GM15510 (cell line): ENCODE measurements around the gene ACSF3.

ENCODE experiments used
- POLR2A ChIP-seq: IDR thresholded peaks from 3 replicates; pipeline ENCODE4 v1.6.1; 2011; ENCODE audit warnings: borderline replicate concordance; ENCODE audit not compliant: insufficient read length; ENCODE audit errors: extremely low read depth

The ACSF3 gene

GRCh38 chr16:89143911-89144675 lies 50.4 kb downstream of the ACSF3 start:
- TF ChIP-seq POLR2A, result no peak

- TF ChIP-seq POLR2A, result no peak
These were observed 51.0 kb downstream of the ACSF3 start for GRCh38 chr16:89144681-89145080.

GRCh38 chr16:89145406-89146161 lies 51.9 kb downstream of the ACSF3 start:
- TF ChIP-seq POLR2A, result no peak

GRCh38 chr16:89146211-89147005 lies 52.8 kb downstream of the ACSF3 start:
- no peak for TF ChIP-seq POLR2A

GRCh38 chr16:89147085-89147817 lies 53.6 kb downstream of the ACSF3 start:
- no peak for TF ChIP-seq POLR2A

GRCh38 chr16:89149386-89149785 lies 55.7 kb downstream of the ACSF3 start:
- TF ChIP-seq POLR2A, result no peak

- no peak for TF ChIP-seq POLR2A
These were observed 56.6 kb downstream of the ACSF3 start for GRCh38 chr16:89150090-89150835.

- no peak for TF ChIP-seq POLR2A
These were observed 57.3 kb downstream of the ACSF3 start for GRCh38 chr16:89150981-89151380.

- no peak for TF ChIP-seq POLR2A
These were observed 59.4 kb downstream of the ACSF3 start for GRCh38 chr16:89152831-89153700.

- TF ChIP-seq POLR2A, result no peak
These were observed 60.2 kb downstream of the ACSF3 start for GRCh38 chr16:89153848-89154271.

GRCh38 chr16:89154390-89155183 lies 60.9 kb downstream of the ACSF3 start:
- peak; percentile 12 for TF ChIP-seq POLR2A

GRCh38 chr16:89155184-89155679 lies 61.6 kb downstream of the ACSF3 start:
- no peak for TF ChIP-seq POLR2A
